SK-N-SH (cell line): ENCODE data around the gene ZFP14. TPM values are rescaled to one million over a fixed set of nuclear protein-coding genes. Genes with fewer than 3 reads are reported as not detected.
A peak's percentile ranks its signal among the peaks of the same experiment; 100 is the strongest.

Source experiments
- CTCF ChIA-PET: fragments of 300-600, 350-600 bp; formaldehyde crosslinking; extraction: SDS; loops from one replicate; lab custom pipeline; 2021; lab: Yijun Ruan, JAX
- POLR2A ChIA-PET: fragments of 350-600 bp; sonication (Branson Sonifier 250); formaldehyde crosslinking; extraction: SDS; loops from one replicate; lab custom pipeline; 2020; ENCODE audit warnings: antibody characterized with exemption, inconsistent platforms; lab: Yijun Ruan, JAX
- DNase-seq: peaks from one replicate; pipeline ENCODE4 v3.0.0; 2012
- H2AFZ ChIP-seq: fragments of 200-600 bp; sonication (generic); 2 replicates; pipeline ENCODE4 v1.8.1; 2016; ENCODE audit warnings: antibody characterized with exemption, mild to moderate bottlenecking, low read depth
- H3F3A ChIP-seq: fragments of 200-600 bp; sonication (generic); replicated peaks from 2 replicates; pipeline ENCODE3; 2016; ENCODE audit warnings: antibody characterized with exemption, mild to moderate bottlenecking; ENCODE audit not compliant: insufficient read depth
- H3K27ac ChIP-seq, 2 experiments: fragments of 200-500 bp in 1 of 2; fragments of 200-600 bp in 1 of 2; sonication (Bioruptor generic) in 1 of 2; sonication (generic), shearing (Covaris generic) in 1 of 2; 2 replicates each; pipeline versions ENCODE4 v1.5.1 to v1.6.1; 2014 to 2016; ENCODE audit warnings: low read depth in 2 of 2, inconsistent platforms in 1 of 2, low read length in 1 of 2, mild to moderate bottlenecking in 1 of 2, mixed read lengths in 1 of 2
- H3K27me3 ChIP-seq: fragments of 200-600 bp; sonication (generic), shearing (Covaris generic); 2 replicates; pipeline ENCODE4 v1.6.1; 2016; ENCODE audit warnings: mixed run types; ENCODE audit not compliant: insufficient read depth
- H3K36me3 ChIP-seq, 2 experiments: fragments of 200-500 bp in 1 of 2; fragments of 200-600 bp in 1 of 2; sonication (Bioruptor generic) in 1 of 2; sonication (generic) in 1 of 2; replicated peaks in 1 of 2; 2 replicates each; pipeline versions ENCODE3 to v1.5.1; 2014 to 2016; ENCODE audit warnings: low read length in 1 of 2, mild to moderate bottlenecking in 1 of 2; ENCODE audit not compliant: insufficient read depth in 2 of 2, control insufficient read depth in 1 of 2
- H3K4me1 ChIP-seq, 2 experiments: fragments of 200-500 bp in 1 of 2; fragments of 200-600 bp in 1 of 2; sonication (Bioruptor generic) in 1 of 2; sonication (generic), shearing (Covaris generic) in 1 of 2; 2 replicates each; pipeline versions ENCODE4 v1.5.1 to v1.6.1; 2014 to 2016; ENCODE audit warnings: low read depth in 1 of 2, low read length in 1 of 2, mixed run types in 1 of 2; ENCODE audit not compliant: insufficient read depth in 2 of 2, control insufficient read depth in 1 of 2
- H3K4me2 ChIP-seq: fragments of 200-600 bp; sonication (generic), shearing (Covaris generic); 2 replicates; pipeline ENCODE4 v1.6.1; 2017; ENCODE audit warnings: mixed run types
- H3K4me3 ChIP-seq, 2 experiments: fragments of 200-500 bp in 1 of 2; fragments of 200-600 bp in 1 of 2; sonication (Bioruptor generic) in 1 of 2; sonication (generic), shearing (Covaris generic) in 1 of 2; 2 replicates each; pipeline versions ENCODE4 v1.5.1 to v1.8.1; 2014 to 2016; ENCODE audit warnings: low read depth in 2 of 2, inconsistent platforms in 1 of 2, low read length in 1 of 2, mild to moderate bottlenecking in 1 of 2, mixed read lengths in 1 of 2, moderate library complexity in 1 of 2
- H3K79me2 ChIP-seq: fragments of 200-600 bp; sonication (generic); 2 replicates; pipeline ENCODE4 v1.8.1; 2017; ENCODE audit warnings: mild to moderate bottlenecking; ENCODE audit not compliant: insufficient read depth
- H3K9ac ChIP-seq: fragments of 200-600 bp; sonication (generic); 2 replicates; pipeline ENCODE4 v1.6.1; 2017; ENCODE audit warnings: mixed run types
- H3K9me2 ChIP-seq: fragments of 200-600 bp; sonication (generic); 2 replicates; pipeline ENCODE4 v1.6.1; 2017; ENCODE audit warnings: mixed run types
- H3K9me3 ChIP-seq: fragments of 200-600 bp; sonication (generic); 2 replicates; pipeline ENCODE4 v1.6.1; 2017; ENCODE audit warnings: mixed run types, mild to moderate bottlenecking, moderate library complexity
- H4K20me1 ChIP-seq: fragments of 200-600 bp; sonication (generic); 2 replicates; pipeline ENCODE4 v1.6.1; 2017; ENCODE audit warnings: mild to moderate bottlenecking, mixed run types; ENCODE audit not compliant: insufficient read depth
- CHD2 ChIP-seq: fragments of 150-350 bp; IDR thresholded peaks from 2 replicates; pipeline ENCODE4 v1.6.1; 2018; ENCODE audit warnings: low read length; ENCODE audit not compliant: partially characterized antibody
- GABPA ChIP-seq: IDR thresholded peaks from 2 replicates; pipeline ENCODE4 v1.4.0; 2012; ENCODE audit warnings: low read depth, mild to moderate bottlenecking
- GATA2 ChIP-seq: sonication (generic); formaldehyde crosslinking; IDR thresholded peaks from 2 replicates; pipeline ENCODE4 v1.5.0; 2020; ENCODE audit warnings: mild to moderate bottlenecking, missing genetic modification reagents
- JUND ChIP-seq: IDR thresholded peaks from 2 replicates; pipeline ENCODE4 v1.4.0; 2012
- MEF2A ChIP-seq: IDR thresholded peaks from 2 replicates; pipeline ENCODE4 v1.4.0; 2012; ENCODE audit warnings: low read depth, borderline replicate concordance
- MXI1 ChIP-seq: IDR thresholded peaks from 2 replicates; pipeline ENCODE4 v1.6.1; 2012; ENCODE audit warnings: mild to moderate bottlenecking, low read depth, low read length, improper control_type of control experiment
- NRF1 ChIP-seq: IDR thresholded peaks from 2 replicates; pipeline ENCODE4 v1.6.1; 2012; ENCODE audit warnings: low read depth, mild to moderate bottlenecking, low read length
- POLR2AphosphoS5 ChIP-seq: IDR thresholded peaks from 2 replicates; pipeline ENCODE4 v1.6.1; 2012; ENCODE audit warnings: low read depth, low read length
- REST ChIP-seq: IDR thresholded peaks from 2 replicates; pipeline ENCODE4 v1.6.1; 2012; ENCODE audit warnings: mild to moderate bottlenecking, low read depth, low read length, moderate library complexity
- SIN3A ChIP-seq: IDR thresholded peaks from 2 replicates; pipeline ENCODE4 v1.6.1; 2012; ENCODE audit warnings: low read depth, mild to moderate bottlenecking, low read length, moderate library complexity, borderline replicate concordance
- SMC3 ChIP-seq: IDR thresholded peaks from 2 replicates; pipeline ENCODE4 v1.6.1; 2012; ENCODE audit warnings: low read depth, low read length, improper control_type of control experiment
- TAF1 ChIP-seq: IDR thresholded peaks from 2 replicates; pipeline ENCODE4 v1.6.1; 2012; ENCODE audit warnings: low read depth, mild to moderate bottlenecking, low read length, moderate library complexity, borderline replicate concordance
- TCF12 ChIP-seq: IDR thresholded peaks from 2 replicates; pipeline ENCODE4 v1.4.0; 2012
- TEAD4 ChIP-seq: IDR thresholded peaks from 2 replicates; pipeline ENCODE4 v1.4.0; 2012; ENCODE audit warnings: mild to moderate bottlenecking, borderline replicate concordance; ENCODE audit not compliant: insufficient read depth
- USF1 ChIP-seq: IDR thresholded peaks from 2 replicates; pipeline ENCODE4 v1.4.0; 2012; ENCODE audit warnings: low read depth, borderline replicate concordance
- YY1 ChIP-seq: IDR thresholded peaks from 2 replicates; pipeline ENCODE4 v1.4.0; 2012; ENCODE audit warnings: low read depth, mild to moderate bottlenecking
- WGBS: methylation state at CpG from one replicate; pipeline ENCODE4 v1.1.6; 2017; ENCODE audit warnings: low lambda C conversion rate; 5-methylcytosine and 5-hydroxymethylcytosine counted together
- polyA plus RNA-seq, 3 experiments: library from polyadenylated mRNA; depleted of rRNA; stranded (reverse); fragments of >200 nt; gene quantifications; 2 replicates each; pipeline ENCODE4 v1.2.3, GENCODE V29; 2012
- TF ChIP-seq, protein P1 (sequence below): IDR thresholded peaks from 2 replicates; pipeline ENCODE4; 2012
- TF ChIP-seq, protein P2 (sequence below): fragments of 200-600 bp; sonication (generic); IDR thresholded peaks from 2 replicates; pipeline ENCODE4 v1.6.1; 2017; ENCODE audit warnings: antibody characterized with exemption, mild to moderate bottlenecking, moderate library complexity

Gene ZFP14
- polyA plus RNA-seq, 1 of the 3 experiments (the other 2 are of a cell fraction), result 1.1 TPM

- POLR2A ChIA-PET, result no interaction called here
- TF ChIP-seq SIN3A (no peak), REST (no peak), GABPA (no peak), TCF12 (no peak), YY1 (no peak), NRF1 (0 out of 2 replicates have a peak, but pooled peaks have one; percentile 19), SMC3 (no peak)
- TF ChIP-seq, protein P1, sequence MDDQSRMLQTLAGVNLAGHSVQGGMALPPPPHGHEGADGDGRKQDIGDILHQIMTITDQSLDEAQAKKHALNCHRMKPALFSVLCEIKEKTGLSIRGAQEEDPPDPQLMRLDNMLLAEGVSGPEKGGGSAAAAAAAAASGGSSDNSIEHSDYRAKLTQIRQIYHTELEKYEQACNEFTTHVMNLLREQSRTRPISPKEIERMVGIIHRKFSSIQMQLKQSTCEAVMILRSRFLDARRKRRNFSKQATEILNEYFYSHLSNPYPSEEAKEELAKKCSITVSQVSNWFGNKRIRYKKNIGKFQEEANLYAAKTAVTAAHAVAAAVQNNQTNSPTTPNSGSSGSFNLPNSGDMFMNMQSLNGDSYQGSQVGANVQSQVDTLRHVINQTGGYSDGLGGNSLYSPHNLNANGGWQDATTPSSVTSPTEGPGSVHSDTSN, result no peak
- Histone ChIP-seq H3K36me3 (peaks cover 0 to 3% of the 10 kb centered on the region in 2 experiments), H3K4me3 (peak overlapping the region in 1 of 2 experiments; percentile 37; a peak in 2 of 4 replicates), H3K79me2 (peaks cover 20% of the 10 kb centered on the region), H3K27me3 (no peaks in the 10 kb centered on the region), H3F3A (no peaks in the 10 kb centered on the region), H2AFZ (no peak overlapping the region), H3K9me3 (0 out of 2 replicates have a peak, but pooled peaks cover 1% of the 10 kb centered on the region), H3K9me2 (no peaks in the 10 kb centered on the region), H3K9ac (no peak overlapping the region), H3K4me2 (no peak overlapping the region), H3K4me1 (peaks cover 0 to 6% of the 10 kb centered on the region in 2 experiments; a peak in 2 of 4 replicates), H3K27ac (no peak overlapping the region), H4K20me1 (no peaks in the 10 kb centered on the region)
- WGBS, result 44% methylated on average over 17 of the region's 61 CpGs
- CTCF ChIA-PET, result interaction anchor here (0.7 kb wide), 1 partner anchor 96 kb away, joined by 3 read pairs; no protein-coding TSS in a partner anchor
- peak; percentile 71 for DNase-seq
These were observed 42.2 kb upstream of the ZFP14 start for GRCh38 chr19:36420961-36421748.

GRCh38 chr19:36418287-36419001, 39.4 kb upstream of the ZFP14 start, which contains the start of gene ZFP82:
TSS of gene ZFP82 (minus strand) at chr19:36418644. CDS start at chr19:36409789, 8,855 bp downstream.
- H3F3A ChIP-seq, result no peaks in the 10 kb centered on the region
- peak within 1 kb of the TSS; percentile 95 for H2AFZ ChIP-seq
- 0 out of 2 replicates have a peak, but pooled peaks cover 4% of the 10 kb centered on the region for H3K9me3 ChIP-seq
- CTCF ChIA-PET, result no interaction called here
- no peaks in the 10 kb centered on the region for H3K9me2 ChIP-seq
- peaks cover 0 to 15% of the 10 kb centered on the region in 2 experiments for H3K36me3 ChIP-seq
- H3K79me2 ChIP-seq, result peaks cover 45% of the 10 kb centered on the region
- WGBS, result 14% methylated on average over 43 of the region's 70 CpGs
- H3K4me3 ChIP-seq, result peak within 1 kb of the TSS; percentile 66 to 72
- POLR2A ChIA-PET, result interaction anchor here (0.6 to 2.3 kb wide), 5 partner anchors 30 to 367 kb away, joined by 3 to 10 read pairs (median 3); partner anchors contain the start of genes ZNF260 and ZNF566
- H3K27ac ChIP-seq, result peak within 1 kb of the TSS; percentile 64 to 88
- H3K9ac ChIP-seq, result peak within 1 kb of the TSS; percentile 85
- H3K4me2 ChIP-seq, result peak within 1 kb of the TSS; percentile 79
- H4K20me1 ChIP-seq, result no peaks in the 10 kb centered on the region
- DNase-seq, result peak; percentile 98
- peaks cover 0 to 6% of the 10 kb centered on the region in 2 experiments; a peak in 2 of 4 replicates for H3K4me1 ChIP-seq
- H3K27me3 ChIP-seq, result no peaks in the 10 kb centered on the region
- TF ChIP-seq TAF1 (peak; percentile 64; the same call in 1 of the 2 replicates), JUND (no peak), TEAD4 (no peak), GATA2 (CRISPR knock-in tag) (no peak), GABPA (peak; percentile 29; the same call in 1 of the 2 replicates), MXI1 (peak; percentile 78; the same call in 1 of the 2 replicates), CHD2 (peak; percentile 7), MEF2A (no peak), YY1 (no peak), USF1 (0 out of 2 replicates have a peak, but pooled peaks have one; percentile 35), POLR2AphosphoS5 (peak; percentile 80)
- TF ChIP-seq, protein P2, sequence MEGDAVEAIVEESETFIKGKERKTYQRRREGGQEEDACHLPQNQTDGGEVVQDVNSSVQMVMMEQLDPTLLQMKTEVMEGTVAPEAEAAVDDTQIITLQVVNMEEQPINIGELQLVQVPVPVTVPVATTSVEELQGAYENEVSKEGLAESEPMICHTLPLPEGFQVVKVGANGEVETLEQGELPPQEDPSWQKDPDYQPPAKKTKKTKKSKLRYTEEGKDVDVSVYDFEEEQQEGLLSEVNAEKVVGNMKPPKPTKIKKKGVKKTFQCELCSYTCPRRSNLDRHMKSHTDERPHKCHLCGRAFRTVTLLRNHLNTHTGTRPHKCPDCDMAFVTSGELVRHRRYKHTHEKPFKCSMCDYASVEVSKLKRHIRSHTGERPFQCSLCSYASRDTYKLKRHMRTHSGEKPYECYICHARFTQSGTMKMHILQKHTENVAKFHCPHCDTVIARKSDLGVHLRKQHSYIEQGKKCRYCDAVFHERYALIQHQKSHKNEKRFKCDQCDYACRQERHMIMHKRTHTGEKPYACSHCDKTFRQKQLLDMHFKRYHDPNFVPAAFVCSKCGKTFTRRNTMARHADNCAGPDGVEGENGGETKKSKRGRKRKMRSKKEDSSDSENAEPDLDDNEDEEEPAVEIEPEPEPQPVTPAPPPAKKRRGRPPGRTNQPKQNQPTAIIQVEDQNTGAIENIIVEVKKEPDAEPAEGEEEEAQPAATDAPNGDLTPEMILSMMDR, result no peak
